ENCODE data around the gene PDE6A. TPM values are rescaled to one million over a fixed set of nuclear protein-coding genes. Genes with fewer than 3 reads are reported as not detected.

Gene PDE6A
- total and polyA plus RNA-seq, 2 donors from 2014 or later = 0.03 TPM; not detected in 1

DNA sequence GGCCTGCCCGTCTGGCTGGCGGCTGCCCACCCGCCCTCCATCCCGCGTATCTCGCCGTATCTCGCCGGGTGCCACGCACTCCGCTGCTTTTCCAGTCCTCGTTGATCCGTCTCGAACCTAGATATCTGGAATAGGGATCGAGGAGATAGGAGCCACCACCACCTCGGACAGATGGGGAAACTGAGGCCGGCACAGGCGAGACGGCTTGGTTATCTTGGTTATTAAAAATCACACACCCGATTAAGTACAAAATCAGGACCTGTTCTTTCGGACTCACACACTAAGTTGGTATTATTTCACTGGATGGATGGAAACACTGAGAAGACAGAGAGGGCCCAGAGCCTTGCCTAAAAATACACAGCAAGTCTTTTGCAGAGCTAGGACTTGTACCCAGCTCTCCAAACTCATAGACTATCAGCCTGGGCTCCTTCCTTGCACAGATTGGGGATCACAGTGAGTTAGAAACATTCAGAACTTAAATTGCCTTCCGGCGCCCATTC is 16.6 kb upstream of the PDE6A start:
- peaks cover 0 to 11% (median 3%) of the 10 kb centered on the region in 3 donors for H3K4me1 ChIP-seq (ENCODE audit: control insufficient read depth in 2 of 3, insufficient read depth in 2 of 3, low read depth in 1 of 3, low read length in 3 of 3)
- peak overlapping the region; percentile 56 to 76 (median 68) for H3K4me3 ChIP-seq (ENCODE audit: low read length in 3 of 3)
- TF ChIP-seq, protein P1, sequence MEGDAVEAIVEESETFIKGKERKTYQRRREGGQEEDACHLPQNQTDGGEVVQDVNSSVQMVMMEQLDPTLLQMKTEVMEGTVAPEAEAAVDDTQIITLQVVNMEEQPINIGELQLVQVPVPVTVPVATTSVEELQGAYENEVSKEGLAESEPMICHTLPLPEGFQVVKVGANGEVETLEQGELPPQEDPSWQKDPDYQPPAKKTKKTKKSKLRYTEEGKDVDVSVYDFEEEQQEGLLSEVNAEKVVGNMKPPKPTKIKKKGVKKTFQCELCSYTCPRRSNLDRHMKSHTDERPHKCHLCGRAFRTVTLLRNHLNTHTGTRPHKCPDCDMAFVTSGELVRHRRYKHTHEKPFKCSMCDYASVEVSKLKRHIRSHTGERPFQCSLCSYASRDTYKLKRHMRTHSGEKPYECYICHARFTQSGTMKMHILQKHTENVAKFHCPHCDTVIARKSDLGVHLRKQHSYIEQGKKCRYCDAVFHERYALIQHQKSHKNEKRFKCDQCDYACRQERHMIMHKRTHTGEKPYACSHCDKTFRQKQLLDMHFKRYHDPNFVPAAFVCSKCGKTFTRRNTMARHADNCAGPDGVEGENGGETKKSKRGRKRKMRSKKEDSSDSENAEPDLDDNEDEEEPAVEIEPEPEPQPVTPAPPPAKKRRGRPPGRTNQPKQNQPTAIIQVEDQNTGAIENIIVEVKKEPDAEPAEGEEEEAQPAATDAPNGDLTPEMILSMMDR (IDR thresholded peaks at IDR 0.05; ENCODE audit: borderline replicate concordance, extremely low read depth, insufficient read depth) = no peak
- no peaks in the 10 kb centered on the region for H3K36me3 ChIP-seq (ENCODE audit: control insufficient read depth in 2 of 3, insufficient read depth in 3 of 3, low read length in 3 of 3)
- peak overlapping the region in 1 of 2 donors; percentile 10 for H3K27ac ChIP-seq (ENCODE audit: low read depth in 2 of 2, low read length in 2 of 2)
- FAIRE-seq = no peak
- peak in 2 of 5 donors; percentile 22 to 73 for DNase-seq
- no peaks in the 10 kb centered on the region for H3K9me3 ChIP-seq (ENCODE audit: control insufficient read depth in 2 of 3, insufficient read depth in 1 of 3, low read length in 3 of 3)
- H3K9ac ChIP-seq (ENCODE audit: low read length in 3 of 3) = peak overlapping the region; percentile 30 to 59 (median 57)
- H3K27me3 ChIP-seq (ENCODE audit: control insufficient read depth, insufficient read depth, low read length) = no peaks in the 10 kb centered on the region
- intact Hi-C loops (cut with DNase I) = no loop called here

GRCh38 chr5:149960272-149961185 is 15.9 kb upstream of the PDE6A start, which contains the start of gene SLC26A2:
TSS of gene SLC26A2 (plus strand) at chr5:149960758. CDS start at chr5:149977653, 16,895 bp downstream.
- no peaks in the 10 kb centered on the region for H3K36me3 ChIP-seq (ENCODE audit: control insufficient read depth in 2 of 3, insufficient read depth in 3 of 3, low read length in 3 of 3)
- intact Hi-C loops (cut with DNase I) = no loop called here
- H3K9ac ChIP-seq (ENCODE audit: low read length in 3 of 3) = peak within 1 kb of the TSS; percentile 57 to 64 (median 59)
- H3K4me1 ChIP-seq (ENCODE audit: control insufficient read depth in 2 of 3, insufficient read depth in 2 of 3, low read depth in 1 of 3, low read length in 3 of 3) = peaks cover 0 to 11% (median 3%) of the 10 kb centered on the region in 3 donors
- H3K27me3 ChIP-seq (ENCODE audit: control insufficient read depth, insufficient read depth, low read length) = no peaks in the 10 kb centered on the region
- peak within 1 kb of the TSS; percentile 68 to 76 (median 73) for H3K4me3 ChIP-seq (ENCODE audit: low read length in 3 of 3)
- peak within 1 kb of the TSS; percentile 73 to 76 for H3K27ac ChIP-seq (ENCODE audit: low read depth in 2 of 2, low read length in 2 of 2)
- TF ChIP-seq, protein P1 (IDR thresholded peaks at IDR 0.05; ENCODE audit: borderline replicate concordance, extremely low read depth, insufficient read depth) = no peak
- DNase-seq = peak; percentile 97 to 99 (median 98)
- peak; percentile 51 for FAIRE-seq
- no peaks in the 10 kb centered on the region for H3K9me3 ChIP-seq (ENCODE audit: control insufficient read depth in 2 of 3, insufficient read depth in 1 of 3, low read length in 3 of 3)

DNA sequence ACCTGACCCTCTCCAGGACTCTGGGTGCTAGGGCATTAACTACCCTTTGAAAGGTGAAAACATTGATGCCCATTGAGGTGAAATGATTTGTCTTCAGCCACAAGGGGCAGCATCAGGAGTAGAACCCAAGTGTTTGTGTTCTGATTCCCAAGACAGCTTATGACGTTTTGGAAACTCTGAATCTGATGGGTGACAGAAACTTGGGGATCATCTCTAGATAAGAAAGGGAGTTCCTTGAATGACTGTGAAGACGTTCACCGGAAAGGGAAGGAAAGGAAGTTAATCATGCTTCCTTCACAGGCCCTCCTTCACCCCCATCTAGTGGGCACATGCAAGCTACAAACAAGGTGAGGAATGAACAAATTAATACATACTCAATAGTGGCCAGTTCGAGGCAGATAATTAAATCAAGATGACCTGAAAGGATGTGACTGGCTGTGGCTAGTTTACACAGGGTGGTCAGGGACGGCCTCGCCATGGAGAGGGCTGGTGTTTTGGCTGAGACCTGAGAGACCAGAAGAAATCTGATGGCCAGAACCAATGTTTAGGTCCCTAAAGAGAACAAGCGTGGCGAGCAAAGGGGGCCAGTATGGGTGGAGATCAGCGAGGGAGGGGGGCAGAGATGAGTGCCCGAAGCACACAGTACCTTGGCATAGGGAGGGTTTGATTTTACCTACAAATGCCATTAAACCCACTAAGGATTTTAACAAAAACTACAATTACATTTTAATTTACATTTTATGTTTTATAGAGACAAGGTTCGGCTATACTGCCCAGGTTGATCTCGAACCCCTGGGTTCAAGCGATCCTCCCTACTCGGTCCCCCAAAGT is 15.0 kb upstream of the PDE6A start:
- no peak for FAIRE-seq
- H3K27me3 ChIP-seq (ENCODE audit: control insufficient read depth, insufficient read depth, low read length) = no peaks in the 10 kb centered on the region
- peak overlapping the region in 2 of 3 donors; percentile 49 to 64 for H3K9ac ChIP-seq (ENCODE audit: low read length in 3 of 3)
- DNase-seq = peak in 2 of 5 donors; percentile 45 to 74
- intact Hi-C loops (cut with DNase I) = no loop called here
- peak overlapping the region; percentile 73 to 76 for H3K27ac ChIP-seq (ENCODE audit: low read depth in 2 of 2, low read length in 2 of 2)
- TF ChIP-seq, protein P1 (IDR thresholded peaks at IDR 0.05; ENCODE audit: borderline replicate concordance, extremely low read depth, insufficient read depth) = peak; percentile 47
- H3K4me3 ChIP-seq (ENCODE audit: low read length in 3 of 3) = peak overlapping the region; percentile 26 to 76 (median 73)
- H3K4me1 ChIP-seq (ENCODE audit: control insufficient read depth in 2 of 3, insufficient read depth in 2 of 3, low read depth in 1 of 3, low read length in 3 of 3) = peaks cover 0 to 11% (median 3%) of the 10 kb centered on the region in 3 donors
- no peaks in the 10 kb centered on the region for H3K36me3 ChIP-seq (ENCODE audit: control insufficient read depth in 2 of 3, insufficient read depth in 3 of 3, low read length in 3 of 3)
- no peaks in the 10 kb centered on the region for H3K9me3 ChIP-seq (ENCODE audit: control insufficient read depth in 2 of 3, insufficient read depth in 1 of 3, low read length in 3 of 3)

Measured in kidney (tissue), 14 donors.